Loucy (cell line): ENCODE data around the gene SPEM1.
"Not testable (repeated sequence)": the region's sequence is repeated elsewhere in the genome, so short reads cannot be mapped to it uniquely, and the experiment has no call there.

Experiments
- EZH2phosphoT487 ChIP-seq: fragments of 200-600 bp; IDR thresholded peaks from 2 replicates; pipeline ENCODE4 v1.6.1; 2018; ENCODE audit warnings: antibody characterized with exemption, mild to moderate bottlenecking, moderate library complexity, borderline replicate concordance
- TF ChIP-seq, protein P1 (sequence below): fragments of 200-600 bp; sonication (generic); conservative IDR thresholded peaks from 2 replicates; pipeline ENCODE4 v1.5.1; 2014; ENCODE audit warnings: mild to moderate bottlenecking, antibody characterized with exemption, low read length

DNA sequence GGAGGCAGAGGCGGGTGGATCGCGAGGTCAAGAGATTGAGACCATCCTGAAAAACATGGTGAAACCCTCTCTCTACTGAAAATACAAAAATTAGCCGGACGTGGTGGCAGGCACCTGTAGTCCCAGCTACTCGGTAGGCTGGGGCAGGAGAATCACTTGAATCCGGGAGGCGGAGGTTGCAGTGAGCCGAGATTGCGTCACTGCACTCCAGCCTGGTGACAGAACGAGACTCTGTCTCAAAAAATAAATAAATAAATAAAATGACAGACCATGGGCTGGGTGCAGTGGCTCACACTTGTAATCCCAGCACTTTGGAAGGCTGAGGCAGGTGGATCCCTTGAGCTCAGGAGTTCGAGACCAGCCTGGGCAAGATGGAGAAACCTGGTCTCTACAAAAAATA, 49.7 kb downstream of the SPEM1 start:
- TF ChIP-seq, protein P1, sequence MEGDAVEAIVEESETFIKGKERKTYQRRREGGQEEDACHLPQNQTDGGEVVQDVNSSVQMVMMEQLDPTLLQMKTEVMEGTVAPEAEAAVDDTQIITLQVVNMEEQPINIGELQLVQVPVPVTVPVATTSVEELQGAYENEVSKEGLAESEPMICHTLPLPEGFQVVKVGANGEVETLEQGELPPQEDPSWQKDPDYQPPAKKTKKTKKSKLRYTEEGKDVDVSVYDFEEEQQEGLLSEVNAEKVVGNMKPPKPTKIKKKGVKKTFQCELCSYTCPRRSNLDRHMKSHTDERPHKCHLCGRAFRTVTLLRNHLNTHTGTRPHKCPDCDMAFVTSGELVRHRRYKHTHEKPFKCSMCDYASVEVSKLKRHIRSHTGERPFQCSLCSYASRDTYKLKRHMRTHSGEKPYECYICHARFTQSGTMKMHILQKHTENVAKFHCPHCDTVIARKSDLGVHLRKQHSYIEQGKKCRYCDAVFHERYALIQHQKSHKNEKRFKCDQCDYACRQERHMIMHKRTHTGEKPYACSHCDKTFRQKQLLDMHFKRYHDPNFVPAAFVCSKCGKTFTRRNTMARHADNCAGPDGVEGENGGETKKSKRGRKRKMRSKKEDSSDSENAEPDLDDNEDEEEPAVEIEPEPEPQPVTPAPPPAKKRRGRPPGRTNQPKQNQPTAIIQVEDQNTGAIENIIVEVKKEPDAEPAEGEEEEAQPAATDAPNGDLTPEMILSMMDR = not testable (repeated sequence)
- TF ChIP-seq EZH2phosphoT487 = not testable (repeated sequence)
